GM18870 (cell line): Measurements from ENCODE around the gene OCEL1.

ENCODE experiments used
- ATAC-seq: cut with Tn5 transposase; IDR thresholded peaks from one replicate; pipeline ENCODE4 v1.9.1; 2021; ENCODE audit warnings: moderate library complexity; ENCODE audit not compliant: unreplicated experiment

Gene OCEL1

DNA sequence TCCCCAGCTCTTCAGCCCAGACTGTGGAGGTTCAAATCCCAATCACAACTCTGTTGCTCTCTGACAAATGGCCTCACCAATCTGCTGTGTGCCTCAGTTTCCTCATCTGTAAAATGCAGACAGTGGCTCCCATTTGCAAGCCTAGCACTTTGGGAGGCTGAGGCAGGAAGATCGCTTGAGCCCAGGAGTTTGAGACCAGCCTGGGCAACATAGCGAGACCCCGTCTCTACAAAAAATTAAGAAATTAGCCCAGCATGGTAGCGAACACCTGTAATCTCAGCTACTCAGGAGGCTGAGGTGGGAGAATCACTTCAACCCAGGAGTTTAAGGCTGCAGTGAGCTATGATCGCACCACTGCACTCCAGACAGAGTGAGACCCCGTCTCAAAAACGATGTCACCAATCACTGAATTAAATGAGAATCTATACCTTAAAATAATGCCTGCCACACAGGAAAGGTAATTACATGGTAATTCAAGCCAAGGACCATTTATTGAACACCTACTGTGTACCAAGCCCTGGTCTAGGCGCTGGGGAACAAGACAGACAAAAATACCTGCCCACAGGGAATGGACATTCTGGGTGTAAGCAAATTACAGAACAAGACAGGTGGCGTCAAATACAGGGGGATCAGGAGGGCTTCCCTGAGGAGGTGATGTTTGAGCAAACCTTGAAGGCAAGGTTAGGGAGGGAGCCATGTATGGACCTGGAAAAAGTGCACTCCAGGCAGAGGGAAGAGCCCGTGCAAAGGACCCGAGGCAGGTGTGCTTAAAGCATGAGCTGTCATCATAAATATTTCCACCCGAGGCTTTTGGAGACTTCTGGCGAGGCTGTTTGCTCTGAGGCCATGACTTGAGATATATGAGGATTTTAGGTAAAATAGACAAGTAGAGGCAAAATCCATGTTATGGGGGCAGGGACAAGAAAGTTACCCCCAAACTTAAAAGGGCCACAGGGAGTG, 12.0 kb downstream of the OCEL1 start:
- no peak for ATAC-seq

GRCh38 chr19:17240062-17240752, 14.2 kb downstream of the OCEL1 start:
- no peak for ATAC-seq

DNA sequence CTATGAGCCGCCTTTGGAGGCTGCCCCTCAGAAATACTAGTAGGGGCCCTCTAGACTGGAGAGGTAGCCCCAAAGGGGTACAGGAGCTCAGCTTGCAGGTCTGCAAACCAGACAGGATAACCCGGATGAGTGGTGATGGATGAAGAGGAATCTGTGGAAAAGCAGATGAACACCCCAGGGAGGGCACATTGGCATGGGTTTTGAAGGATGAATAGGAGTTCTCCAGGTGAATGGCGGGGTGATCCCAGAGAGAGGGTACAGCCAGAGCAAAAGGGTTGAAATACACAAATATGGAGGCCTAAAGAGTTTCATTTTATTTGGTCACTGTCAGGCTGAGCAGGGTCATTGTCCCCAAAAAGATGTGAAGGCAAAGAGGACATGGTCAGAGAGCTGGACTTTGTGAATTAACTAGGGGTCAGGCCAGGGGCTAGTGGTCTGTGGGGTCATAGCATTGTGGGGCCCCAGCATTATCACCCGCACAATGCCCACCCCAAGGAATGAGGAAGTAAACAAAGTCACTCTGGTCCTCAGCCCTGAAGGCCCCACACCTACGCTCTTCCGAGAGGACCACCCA, 14.9 kb downstream of the OCEL1 start:
- ATAC-seq = no peak

DNA sequence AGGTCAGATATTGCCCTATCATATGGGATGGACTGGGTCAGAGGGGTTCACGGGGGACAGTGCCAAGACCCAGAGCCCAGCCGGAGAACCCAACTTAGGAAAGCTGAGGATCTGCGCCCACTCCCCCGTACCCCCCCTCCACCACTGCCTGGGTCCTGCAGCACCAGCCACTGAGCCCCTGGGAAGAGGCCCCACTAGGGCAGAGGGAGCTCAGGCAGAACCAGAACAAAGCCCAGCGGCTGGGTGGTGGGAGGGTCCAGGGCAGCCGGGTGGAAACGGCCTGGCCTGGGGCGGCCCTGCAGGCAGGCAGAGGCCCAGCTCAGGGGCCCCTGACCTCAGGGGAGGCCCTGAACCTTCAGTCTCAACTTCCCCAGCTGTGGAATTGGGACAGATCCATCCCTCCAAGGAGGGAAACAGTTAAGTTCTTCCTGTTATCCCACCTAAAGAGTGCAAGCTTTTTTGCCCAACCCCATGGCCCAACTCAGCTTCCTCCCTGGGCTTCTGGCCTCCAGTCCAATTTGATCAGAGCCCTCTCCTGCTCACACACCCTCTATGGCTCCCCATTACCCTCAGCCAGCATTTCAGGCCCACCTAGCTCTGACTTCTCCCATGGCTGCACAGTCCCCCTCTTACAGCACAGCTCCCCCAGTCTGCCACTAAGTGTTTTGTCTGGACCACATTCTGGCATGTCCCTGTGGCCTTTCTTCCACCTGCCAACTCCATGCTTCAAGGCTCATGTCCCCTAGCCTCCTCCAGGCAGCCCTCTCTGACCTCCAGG, 16.6 kb downstream of the OCEL1 start:
- no peak for ATAC-seq

DNA sequence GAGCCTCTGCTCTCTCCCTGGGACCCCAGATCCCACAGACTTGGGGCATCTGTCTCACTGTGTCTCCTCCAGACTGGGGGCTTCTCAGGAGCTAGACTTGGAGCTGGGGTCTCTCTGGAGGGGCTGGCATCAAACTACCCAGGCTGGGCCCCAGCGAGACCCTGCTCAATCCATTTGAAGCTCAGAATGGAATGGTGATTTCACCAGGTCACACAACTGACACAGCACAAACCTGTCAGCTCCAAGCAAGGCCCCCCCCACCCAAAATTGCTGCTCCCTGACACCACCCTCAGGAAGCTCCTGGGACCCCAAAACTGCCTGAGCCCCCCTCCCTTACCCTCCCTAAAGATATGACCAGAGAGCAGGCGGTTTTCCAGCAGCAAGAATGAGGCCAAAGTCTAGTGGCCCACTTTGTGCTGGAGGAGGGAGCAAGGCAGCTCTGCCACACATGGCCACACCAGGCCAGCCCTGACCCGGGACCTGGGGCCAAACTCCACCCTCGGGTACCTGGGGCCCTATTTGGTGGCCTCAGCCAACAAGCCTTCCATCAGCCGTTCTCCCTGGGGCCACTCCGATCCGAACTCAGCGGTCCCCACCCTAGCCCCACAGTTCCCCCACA, 17.3 kb downstream of the OCEL1 start:
- ATAC-seq = no peak

- no peak for ATAC-seq
Observed at GRCh38 chr19:17243830-17244617, 18.0 kb downstream of the OCEL1 start.

DNA sequence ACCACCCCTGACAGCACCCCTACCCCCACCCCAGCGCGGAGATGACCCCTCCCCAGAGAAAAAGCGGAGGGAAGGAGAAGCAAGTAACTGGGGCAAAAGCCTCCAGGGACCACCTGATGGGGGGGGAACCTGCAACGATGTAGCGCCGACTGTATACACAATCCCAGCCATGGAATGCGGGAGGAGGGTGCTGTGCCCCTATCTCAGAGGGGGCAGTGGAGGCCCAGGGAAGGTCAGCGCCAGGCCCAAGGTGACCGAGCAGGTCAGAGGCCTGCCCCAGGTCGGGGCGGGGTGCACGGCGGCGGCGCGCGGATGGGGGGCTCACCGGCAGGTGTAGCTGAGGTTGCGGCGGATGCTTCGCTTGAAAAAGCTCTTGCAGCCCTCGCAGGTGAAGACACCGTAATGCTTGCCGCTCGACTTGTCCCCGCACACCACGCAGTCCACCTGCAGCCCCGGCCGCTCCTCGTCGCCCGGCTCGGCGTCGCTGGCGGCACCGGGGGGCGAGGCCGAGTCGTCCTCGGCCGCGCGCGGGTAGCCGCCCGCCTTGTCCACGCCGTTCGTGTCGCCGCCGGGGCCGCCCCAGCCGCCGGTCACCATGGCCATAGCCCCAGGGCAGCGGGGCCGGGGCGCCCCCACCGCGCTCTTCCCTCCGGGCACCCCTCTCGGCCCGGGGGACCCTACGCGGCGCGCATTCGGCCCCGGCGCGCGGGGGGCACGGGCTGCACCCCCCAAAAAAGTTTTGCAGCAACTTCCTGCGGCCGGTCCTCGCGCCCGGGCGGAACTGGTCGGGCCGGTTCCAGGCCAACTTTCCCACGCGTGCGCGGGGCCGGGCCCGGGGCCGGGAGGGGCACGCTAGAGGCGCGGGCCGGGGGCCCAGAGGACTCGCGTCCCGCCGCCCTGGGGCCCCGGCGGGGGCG, 18.9 kb downstream of the OCEL1 start:
- ATAC-seq = no peak

DNA sequence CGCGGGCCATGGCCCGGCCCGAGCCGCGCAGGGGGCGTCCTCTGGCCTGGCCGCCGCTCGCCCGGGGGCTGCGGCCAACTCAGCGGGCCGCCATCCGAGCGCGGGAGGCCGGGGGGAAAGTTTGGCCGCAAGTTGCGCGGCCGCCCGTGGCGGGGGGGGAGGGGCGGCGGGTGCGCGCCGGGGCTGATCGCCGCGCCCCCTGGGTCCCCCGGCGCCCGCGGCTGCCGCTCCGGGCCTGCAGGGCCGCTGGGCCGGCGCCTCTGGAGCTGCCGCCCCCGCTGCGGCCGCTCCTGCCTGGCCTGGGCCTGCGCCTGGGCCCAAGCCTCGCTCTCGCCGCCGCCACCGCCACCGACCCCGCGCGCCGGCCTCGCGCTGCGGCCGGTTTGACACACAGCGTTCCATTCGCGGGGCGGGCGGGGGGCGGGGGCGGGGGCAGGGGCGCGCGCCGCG, 19.5 kb downstream of the OCEL1 start, which contains the start of gene NR2F6:
NR2F6 (minus strand) TSS at position 385 of the 450 bp plus-strand sequence. CDS start 699 bp downstream, outside the sequence.
- ATAC-seq = no peak

DNA sequence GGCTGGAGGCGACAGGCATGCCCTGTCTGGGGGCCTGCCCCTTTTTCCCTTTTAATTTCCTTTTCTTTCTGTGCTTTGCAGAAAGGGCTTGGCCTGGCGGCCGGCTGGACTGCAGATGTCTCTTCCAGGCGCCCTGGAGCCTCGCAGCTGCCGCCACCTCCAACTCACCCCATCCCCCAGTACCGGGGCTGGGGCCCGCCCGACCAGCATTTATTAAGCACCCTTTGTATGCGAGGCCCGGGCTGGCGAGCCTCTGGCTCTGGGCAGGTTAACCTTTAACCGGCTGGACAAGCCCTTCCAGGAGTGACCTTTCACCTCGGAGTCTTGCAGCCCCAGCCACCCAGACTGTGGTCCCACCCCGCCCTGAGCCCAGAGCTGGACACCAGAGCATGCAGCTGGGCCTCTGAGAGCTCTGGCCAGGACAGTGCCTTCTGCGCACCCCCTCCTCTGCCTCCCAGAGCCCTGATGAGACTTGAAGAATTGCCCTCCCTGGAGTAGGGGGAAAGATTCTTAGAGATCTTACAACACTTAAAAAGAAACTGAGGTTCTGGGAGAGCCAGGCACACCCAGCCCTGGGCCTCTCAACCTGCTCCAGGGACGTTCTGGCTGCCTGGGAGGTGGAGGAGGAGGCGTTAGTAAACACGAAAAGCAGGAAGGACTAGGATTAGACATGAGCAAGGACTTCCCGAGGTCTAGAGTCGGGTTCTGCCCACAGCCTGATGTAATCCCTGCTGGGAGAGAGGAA, 20.8 kb downstream of the OCEL1 start:
- no peak for ATAC-seq

DNA sequence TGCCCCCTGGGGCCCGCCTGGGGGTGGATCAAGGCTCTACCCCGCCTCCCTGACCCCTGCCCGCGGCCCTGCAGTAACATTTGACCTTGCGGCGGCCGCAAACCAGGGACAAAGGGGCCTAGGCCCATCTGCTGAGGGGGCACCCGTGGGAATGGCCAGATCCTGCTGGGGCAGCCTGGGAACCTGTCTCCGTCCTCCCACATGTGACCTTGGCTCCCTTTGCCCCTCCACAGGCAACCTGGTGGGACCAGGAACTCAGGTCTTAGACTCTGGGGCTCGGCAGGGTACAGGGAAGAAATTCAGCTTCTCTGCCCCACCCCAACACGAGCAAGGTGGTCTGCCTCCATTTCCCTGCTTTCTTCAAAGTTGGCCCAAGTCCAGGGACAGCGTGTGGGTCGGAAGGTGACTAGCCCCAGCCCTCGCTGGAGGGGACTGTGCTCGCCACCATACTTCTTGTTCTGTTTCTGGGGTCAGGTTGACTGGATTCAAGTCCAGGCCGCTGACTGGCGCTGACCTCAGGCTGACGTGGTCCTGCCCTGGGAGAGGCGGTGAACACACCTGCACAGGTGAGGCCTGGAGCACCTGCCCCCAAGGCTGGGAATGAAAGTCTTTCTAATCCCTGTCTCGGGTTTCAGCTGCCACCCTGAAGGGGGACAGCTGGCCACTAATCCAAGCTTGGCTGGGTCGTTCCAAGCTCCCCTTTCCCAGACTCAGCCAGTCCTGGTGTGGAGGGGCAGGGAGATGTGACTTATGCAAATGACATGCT, 22.2 kb downstream of the OCEL1 start:
- ATAC-seq = no peak

- ATAC-seq = no peak
Observed at GRCh38 chr19:17249887-17250548, 24.0 kb downstream of the OCEL1 start.

DNA sequence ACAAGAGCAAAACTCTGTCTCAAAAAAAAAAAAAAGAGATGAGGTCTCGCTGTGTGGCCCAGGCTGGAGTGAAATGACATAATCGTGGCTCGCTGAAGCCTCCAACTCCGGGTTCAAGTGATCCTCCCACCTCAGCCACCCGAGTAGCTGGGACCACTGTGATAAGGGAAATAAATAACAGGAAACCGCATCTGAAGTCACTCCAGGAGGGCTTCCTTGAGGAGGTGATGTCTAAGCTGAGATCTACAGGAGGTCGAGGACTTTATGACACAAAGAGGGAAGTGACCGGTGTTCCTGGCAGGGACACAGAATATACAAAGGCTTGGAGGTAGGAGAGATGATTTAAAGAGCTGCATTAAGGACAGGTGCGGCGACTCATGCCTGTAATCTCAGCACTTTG, 28.6 kb downstream of the OCEL1 start:
- no peak for ATAC-seq

DNA sequence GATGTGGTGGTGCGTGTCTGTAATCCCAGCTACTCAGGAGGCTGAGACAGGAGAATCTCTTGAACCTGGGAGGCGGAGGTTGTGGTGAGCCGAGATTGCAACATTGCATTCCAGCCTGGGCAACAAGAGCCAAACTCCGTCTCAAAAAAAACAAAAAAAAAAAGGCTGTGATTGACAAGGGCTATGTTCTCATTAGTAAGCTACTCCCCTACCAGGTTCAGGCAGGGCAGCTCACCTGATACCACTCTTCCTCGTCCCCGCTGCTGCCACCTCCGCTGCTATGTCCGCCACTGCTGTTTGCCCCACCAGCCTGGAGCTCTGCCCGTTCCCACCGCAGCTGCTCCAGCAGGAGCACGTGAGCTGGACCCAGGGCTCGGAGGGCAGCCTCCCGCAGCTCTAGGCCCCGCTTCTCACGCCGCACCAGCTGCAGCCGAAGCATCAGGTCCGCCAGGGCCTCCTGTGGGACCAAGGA, 29.2 kb downstream of the OCEL1 start:
- no peak for ATAC-seq

DNA sequence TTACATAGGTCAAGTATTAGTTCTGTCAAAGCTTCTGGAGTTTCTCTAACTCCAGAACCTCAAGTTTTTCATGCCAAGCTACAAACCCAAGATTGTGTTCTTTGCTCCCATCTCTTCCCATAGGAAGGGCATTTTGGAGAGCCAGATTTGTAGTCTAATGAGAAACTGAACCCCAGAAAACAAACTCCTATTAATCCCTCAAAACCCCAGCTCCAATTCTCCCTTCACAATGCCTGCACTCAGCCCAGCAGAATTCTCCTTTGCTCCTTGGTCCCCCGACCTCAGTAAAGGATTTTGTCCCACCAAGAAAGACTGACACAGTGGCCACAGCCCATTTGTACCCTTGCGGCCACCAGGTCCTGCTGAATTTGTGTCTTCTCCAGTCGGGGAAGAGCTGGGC, 30.1 kb downstream of the OCEL1 start:
- no peak for ATAC-seq

- ATAC-seq = no peak
Observed at GRCh38 chr19:17259118-17259780, 33.2 kb downstream of the OCEL1 start.

GRCh38 chr19:17259934-17260333, 33.9 kb downstream of the OCEL1 start:
- no peak for ATAC-seq
